ENCODE results near the gene SIAH2.

GRCh38 chr3:150691414-150692040 is 71.4 kb downstream of the SIAH2 start:
- no peak for TF ChIP-seq POLR2A (IDR thresholded peaks at IDR 0.05; ENCODE audit: low read depth, low read length)
- TF ChIP-seq POLR2AphosphoS5 (IDR thresholded peaks at IDR 0.05; ENCODE audit: low read depth, low read length): no peak
